Duodenal mucosa (tissue), 2 donors: ENCODE data around the gene MYCN.

Experiments
- H3K27ac ChIP-seq: one replicate; pipeline ENCODE4 v1.7.0; 2013; ENCODE audit warnings: low read depth, low read length
- H3K27me3 ChIP-seq, 2 donors: one replicate each; pipeline ENCODE4 v1.7.0; 2013; ENCODE audit warnings: low read length in 2 of 2, control low read depth in 1 of 2; ENCODE audit not compliant: insufficient read depth in 2 of 2, control insufficient read depth in 1 of 2
- H3K36me3 ChIP-seq, 2 donors: one replicate each; pipeline ENCODE4 v1.7.0; 2013; ENCODE audit warnings: low read length in 2 of 2, control low read depth in 1 of 2; ENCODE audit not compliant: insufficient read depth in 2 of 2, control insufficient read depth in 1 of 2
- H3K4me1 ChIP-seq, 2 donors: one replicate each; pipeline ENCODE4 v1.7.0; 2013; ENCODE audit warnings: low read length in 2 of 2, control low read depth in 1 of 2; ENCODE audit not compliant: insufficient read depth in 2 of 2, control insufficient read depth in 1 of 2
- H3K4me3 ChIP-seq, 2 donors: one replicate each; pipeline ENCODE4 v1.7.0; 2013; ENCODE audit warnings: low read length in 2 of 2, low read depth in 1 of 2
- H3K9ac ChIP-seq, 2 donors: one replicate each; pipeline ENCODE4 v1.7.0; 2013; ENCODE audit warnings: low read length in 2 of 2, low read depth in 1 of 2
- H3K9me3 ChIP-seq, 2 donors: one replicate each; pipeline ENCODE4 v1.7.0; 2013; ENCODE audit warnings: low read length in 2 of 2, control low read depth in 1 of 2; ENCODE audit not compliant: control insufficient read depth in 1 of 2

MYCN gene

GRCh38 chr2:15930589-15931318 is 9.6 kb upstream of the MYCN start:
- Histone ChIP-seq H3K27me3 (no peaks in the 10 kb centered on the region), H3K4me3 (no peak overlapping the region), H3K9ac (no peak overlapping the region)

GRCh38 chr2:15931319-15931890 is 8.9 kb upstream of the MYCN start:
- Histone ChIP-seq H3K27ac (no peak overlapping the region), H3K36me3 (no peaks in the 10 kb centered on the region), H3K9me3 (no peaks in the 10 kb centered on the region), H3K4me3 (no peak overlapping the region), H3K9ac (no peak overlapping the region), H3K4me1 (no peaks in the 10 kb centered on the region), H3K27me3 (no peaks in the 10 kb centered on the region)

More at GRCh38 chr2:15930589-15931318, 9.6 kb upstream of the MYCN start:
- no peak overlapping the region for H3K27ac ChIP-seq
- H3K9me3 ChIP-seq: no peaks in the 10 kb centered on the region
- H3K4me1 ChIP-seq: no peaks in the 10 kb centered on the region
- no peaks in the 10 kb centered on the region for H3K36me3 ChIP-seq

- H3K4me3 ChIP-seq: no peak overlapping the region
- H3K27me3 ChIP-seq: no peaks in the 10 kb centered on the region
- H3K4me1 ChIP-seq: no peaks in the 10 kb centered on the region
- no peak overlapping the region for H3K27ac ChIP-seq
- no peak overlapping the region for H3K9ac ChIP-seq
- no peaks in the 10 kb centered on the region for H3K9me3 ChIP-seq
- H3K36me3 ChIP-seq: no peaks in the 10 kb centered on the region
Observed at GRCh38 chr2:15931950-15932349, 8.4 kb upstream of the MYCN start.

- no peaks in the 10 kb centered on the region for H3K36me3 ChIP-seq
Observed at GRCh38 chr2:15932394-15933183, 7.8 kb upstream of the MYCN start.

GRCh38 chr2:15933184-15933845 is 7.0 kb upstream of the MYCN start:
- H3K4me1 ChIP-seq: no peaks in the 10 kb centered on the region
- H3K27me3 ChIP-seq: no peaks in the 10 kb centered on the region
- H3K9me3 ChIP-seq: no peaks in the 10 kb centered on the region
- H3K4me3 ChIP-seq: no peak overlapping the region
- no peaks in the 10 kb centered on the region for H3K36me3 ChIP-seq
- no peak overlapping the region for H3K9ac ChIP-seq
- H3K27ac ChIP-seq: no peak overlapping the region

More at GRCh38 chr2:15932394-15933183, 7.8 kb upstream of the MYCN start:
- Histone ChIP-seq H3K4me3 (no peak overlapping the region), H3K9me3 (no peaks in the 10 kb centered on the region), H3K4me1 (no peaks in the 10 kb centered on the region), H3K27me3 (no peaks in the 10 kb centered on the region), H3K9ac (no peak overlapping the region), H3K27ac (no peak overlapping the region)

- Histone ChIP-seq H3K4me1 (peaks cover 0 to 2% of the 10 kb centered on the region in 2 donors), H3K4me3 (no peak overlapping the region), H3K36me3 (no peaks in the 10 kb centered on the region), H3K27me3 (peaks cover 0 to 9% of the 10 kb centered on the region in 2 donors), H3K27ac (no peak overlapping the region), H3K9me3 (no peaks in the 10 kb centered on the region), H3K9ac (no peak overlapping the region)
Observed at GRCh38 chr2:15934291-15934945, 5.9 kb upstream of the MYCN start.

GRCh38 chr2:15935189-15935588 is 5.2 kb upstream of the MYCN start:
- H3K9ac ChIP-seq: no peak overlapping the region
- no peaks in the 10 kb centered on the region for H3K36me3 ChIP-seq
- peaks cover 0 to 8% of the 10 kb centered on the region in 2 donors for H3K4me1 ChIP-seq
- H3K27me3 ChIP-seq: peaks cover 0 to 9% of the 10 kb centered on the region in 2 donors
- no peaks in the 10 kb centered on the region for H3K9me3 ChIP-seq
- no peak overlapping the region for H3K4me3 ChIP-seq
- no peak overlapping the region for H3K27ac ChIP-seq

- no peak overlapping the region for H3K9ac ChIP-seq
- no peaks in the 10 kb centered on the region for H3K36me3 ChIP-seq
- H3K9me3 ChIP-seq: no peaks in the 10 kb centered on the region
- H3K27ac ChIP-seq: no peak overlapping the region
- H3K27me3 ChIP-seq: peaks cover 0 to 9% of the 10 kb centered on the region in 2 donors
- H3K4me3 ChIP-seq: no peak overlapping the region
- peaks cover 0 to 8% of the 10 kb centered on the region in 2 donors for H3K4me1 ChIP-seq
Observed at GRCh38 chr2:15935675-15936074, 4.7 kb upstream of the MYCN start.

- Histone ChIP-seq H3K4me1 (peaks cover 0 to 15% of the 10 kb centered on the region in 2 donors), H3K4me3 (no peak overlapping the region)
Observed at GRCh38 chr2:15936277-15937104, 3.9 kb upstream of the MYCN start.

More at GRCh38 chr2:15936277-15937104, 3.9 kb upstream of the MYCN start:
- Histone ChIP-seq H3K27me3 (peaks cover 0 to 9% of the 10 kb centered on the region in 2 donors), H3K9ac (no peak overlapping the region), H3K36me3 (no peaks in the 10 kb centered on the region), H3K27ac (no peak overlapping the region), H3K9me3 (no peaks in the 10 kb centered on the region)
